ENCODE measurements around the gene PSMB3. TPM values are rescaled to one million over a fixed set of nuclear protein-coding genes. Genes with fewer than 3 reads are reported as not detected.

PSMB3 gene
- total RNA-seq, 6 experiments from 2014 or later = 85.2 to 183 (median 120) TPM

DNA sequence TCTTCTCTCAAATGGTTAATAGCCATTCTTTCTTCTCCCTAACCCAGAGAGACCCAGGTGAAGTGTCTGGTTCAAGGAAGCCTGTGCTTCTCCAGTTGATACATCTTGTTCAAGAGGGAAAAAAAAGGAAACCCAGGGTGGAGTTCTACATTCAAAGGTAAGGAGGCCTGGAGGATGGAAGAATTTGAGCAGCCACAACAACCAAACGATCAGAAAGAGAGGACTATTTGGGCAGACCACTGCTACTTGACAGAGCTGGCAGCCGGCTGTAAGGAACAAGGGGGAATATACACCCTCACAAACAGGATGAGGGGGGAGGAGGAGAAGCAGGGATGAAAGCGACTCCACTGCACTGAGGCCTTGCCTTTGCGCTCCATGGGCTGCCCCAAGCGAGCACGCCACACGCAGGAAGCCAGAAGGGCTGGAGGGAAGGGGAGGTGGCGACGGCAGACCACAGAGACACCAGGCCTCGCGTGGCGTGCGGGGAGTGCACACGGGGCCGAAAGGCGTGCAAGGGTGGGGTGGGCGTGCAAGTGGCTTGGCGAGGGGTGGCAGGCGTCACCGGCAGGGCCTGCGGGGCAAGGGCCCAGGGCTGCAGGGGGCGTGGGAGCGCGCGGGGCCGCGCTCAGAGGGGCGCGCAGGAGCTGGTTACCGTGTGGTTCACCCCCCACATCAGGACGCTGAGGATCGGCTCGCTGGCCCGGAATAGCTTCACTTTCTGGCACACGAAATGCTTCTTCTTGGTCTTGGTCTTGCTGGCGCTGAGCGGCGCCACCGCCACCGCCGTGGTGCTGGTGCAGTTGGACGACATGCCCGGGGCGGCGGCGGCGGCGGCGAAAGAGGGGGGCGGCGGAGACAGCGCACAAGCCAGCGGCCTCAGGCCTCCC lies 46.3 kb downstream of the PSMB3 start:
- WGBS (ENCODE audit: insufficient coverage, low coverage, low lambda C conversion rate, missing lambda C conversion rate) = 0% methylated on average over 19 of the region's 53 CpGs
- peak; percentile 14 to 32 (median 18) for ATAC-seq
- H3K27ac ChIP-seq = peak overlapping the region; percentile 76 to 100 (median 96)
- intact Hi-C loops (cut with DNase I) = no loop called here
- no peaks in the 10 kb centered on the region for H3K27me3 ChIP-seq
- peaks cover 0 to 26% (median 7%) of the 10 kb centered on the region in 4 donors for H3K4me1 ChIP-seq
- peak overlapping the region; percentile 87 to 96 (median 87) for H3K4me3 ChIP-seq
- peak in 2 of 3 donors; percentile 63 to 74 for DNase-seq
- no peak for TF ChIP-seq POLR2A (IDR thresholded peaks at IDR 0.05)
- TF ChIP-seq, protein P1, sequence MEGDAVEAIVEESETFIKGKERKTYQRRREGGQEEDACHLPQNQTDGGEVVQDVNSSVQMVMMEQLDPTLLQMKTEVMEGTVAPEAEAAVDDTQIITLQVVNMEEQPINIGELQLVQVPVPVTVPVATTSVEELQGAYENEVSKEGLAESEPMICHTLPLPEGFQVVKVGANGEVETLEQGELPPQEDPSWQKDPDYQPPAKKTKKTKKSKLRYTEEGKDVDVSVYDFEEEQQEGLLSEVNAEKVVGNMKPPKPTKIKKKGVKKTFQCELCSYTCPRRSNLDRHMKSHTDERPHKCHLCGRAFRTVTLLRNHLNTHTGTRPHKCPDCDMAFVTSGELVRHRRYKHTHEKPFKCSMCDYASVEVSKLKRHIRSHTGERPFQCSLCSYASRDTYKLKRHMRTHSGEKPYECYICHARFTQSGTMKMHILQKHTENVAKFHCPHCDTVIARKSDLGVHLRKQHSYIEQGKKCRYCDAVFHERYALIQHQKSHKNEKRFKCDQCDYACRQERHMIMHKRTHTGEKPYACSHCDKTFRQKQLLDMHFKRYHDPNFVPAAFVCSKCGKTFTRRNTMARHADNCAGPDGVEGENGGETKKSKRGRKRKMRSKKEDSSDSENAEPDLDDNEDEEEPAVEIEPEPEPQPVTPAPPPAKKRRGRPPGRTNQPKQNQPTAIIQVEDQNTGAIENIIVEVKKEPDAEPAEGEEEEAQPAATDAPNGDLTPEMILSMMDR (IDR thresholded peaks at IDR 0.05) = no peak
- H3K9me3 ChIP-seq = no peaks in the 10 kb centered on the region
- H3K36me3 ChIP-seq = peaks cover 3 to 28% (median 11%) of the 10 kb centered on the region in 4 donors

DNA sequence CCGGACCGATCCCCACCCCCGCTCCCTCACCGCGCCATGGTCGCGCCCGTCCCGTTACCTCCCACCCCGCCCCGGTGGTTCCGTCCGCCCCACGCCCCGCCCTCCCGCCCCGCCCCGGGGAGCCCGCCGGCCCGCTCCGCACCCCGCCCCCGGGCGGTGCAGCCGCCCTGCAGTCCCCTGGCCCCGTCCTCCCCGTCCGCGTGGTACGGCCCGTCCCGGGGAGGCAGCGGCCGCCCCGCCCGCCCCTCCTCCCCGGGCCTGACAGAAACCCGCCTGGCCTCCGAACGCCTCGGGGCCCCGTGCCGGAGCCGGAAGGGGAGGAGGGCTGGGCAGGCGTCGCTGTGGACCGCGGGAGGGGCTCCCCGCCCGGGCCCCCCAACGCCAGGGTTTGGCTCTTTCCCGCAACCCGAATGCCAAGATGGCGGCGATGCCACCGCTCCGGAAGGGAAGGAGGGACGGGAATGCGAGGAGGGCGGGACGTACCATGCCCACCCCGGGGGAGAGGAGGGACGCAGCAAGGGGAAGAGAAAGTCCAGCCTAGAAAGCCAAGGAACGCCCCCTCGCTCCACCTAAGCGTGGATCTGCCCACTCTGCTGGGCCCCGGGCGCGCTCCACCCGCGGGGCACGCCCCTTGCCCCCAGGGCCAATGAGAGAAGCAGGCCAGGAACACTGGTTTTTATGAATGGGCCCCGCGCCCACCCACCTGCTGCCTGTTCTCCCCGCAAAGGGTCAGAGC lies 47.1 kb downstream of the PSMB3 start, which contains the start of gene PIP4K2B:
TSS of gene PIP4K2B (minus strand) at position 56 of the 736 bp plus-strand sequence. CDS start 132 bp downstream, outside the sequence.
- Histone ChIP-seq H3K9me3 (no peaks in the 10 kb centered on the region), H3K27me3 (no peaks in the 10 kb centered on the region), H3K4me1 (peaks cover 0 to 26% (median 7%) of the 10 kb centered on the region in 4 donors), H3K36me3 (peaks cover 5 to 36% (median 13%) of the 10 kb centered on the region in 4 donors), H3K27ac (peak within 1 kb of the TSS; percentile 96 to 100 (median 98)), H3K4me3 (peak within 1 kb of the TSS; percentile 87 to 96 (median 87))
- intact Hi-C loops (cut with DNase I) = no loop called here
- WGBS (ENCODE audit: insufficient coverage, low coverage, low lambda C conversion rate, missing lambda C conversion rate) = 0% methylated on average over 4 of the region's 76 CpGs
- peak; percentile 95 to 97 (median 95) for ATAC-seq
- peak; percentile 96 to 99 (median 98) for DNase-seq
- TF ChIP-seq POLR2A (IDR thresholded peaks at IDR 0.05) = peak; percentile 60
- TF ChIP-seq, protein P1 (IDR thresholded peaks at IDR 0.05) = no peak

DNA sequence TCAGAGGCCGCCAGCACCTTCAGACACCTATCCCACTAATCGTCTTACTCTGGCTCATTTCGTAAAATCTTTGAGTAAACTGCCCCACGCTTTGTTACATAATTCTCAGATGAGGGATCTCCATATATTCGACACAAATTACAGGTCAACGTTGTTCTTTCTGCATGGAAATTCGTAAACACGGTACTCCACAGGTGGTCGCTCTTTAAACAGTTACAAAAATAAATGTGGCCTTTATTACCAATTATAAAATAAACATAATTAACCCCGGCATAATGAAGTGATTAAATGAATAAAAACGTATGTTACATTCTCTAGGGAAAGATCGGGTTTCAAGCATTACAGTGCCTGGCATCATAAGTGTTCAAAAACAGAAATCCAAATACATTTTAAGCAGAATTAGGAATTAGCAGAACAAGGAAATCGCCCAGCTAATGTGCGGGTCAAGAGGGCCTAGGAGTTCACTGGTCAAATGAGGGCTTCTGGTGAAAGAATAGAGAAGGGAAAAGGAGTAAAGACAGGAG lies 47.8 kb downstream of the PSMB3 start:
- intact Hi-C loops (cut with DNase I) = no loop called here
- no peaks in the 10 kb centered on the region for H3K9me3 ChIP-seq
- peak overlapping the region; percentile 96 to 100 (median 98) for H3K27ac ChIP-seq
- peak overlapping the region; percentile 85 to 87 (median 87) for H3K4me3 ChIP-seq
- no peak for DNase-seq
- H3K36me3 ChIP-seq = peaks cover 5 to 41% (median 14%) of the 10 kb centered on the region in 4 donors
- no peaks in the 10 kb centered on the region for H3K27me3 ChIP-seq
- 18% methylated on average over 14 of the region's 14 CpGs for WGBS (ENCODE audit: insufficient coverage, low coverage, low lambda C conversion rate, missing lambda C conversion rate)
- no peak for TF ChIP-seq POLR2A (IDR thresholded peaks at IDR 0.05)
- TF ChIP-seq, protein P1 (IDR thresholded peaks at IDR 0.05) = no peak
- H3K4me1 ChIP-seq = peaks cover 0 to 26% (median 7%) of the 10 kb centered on the region in 4 donors
- ATAC-seq = no peak

DNA sequence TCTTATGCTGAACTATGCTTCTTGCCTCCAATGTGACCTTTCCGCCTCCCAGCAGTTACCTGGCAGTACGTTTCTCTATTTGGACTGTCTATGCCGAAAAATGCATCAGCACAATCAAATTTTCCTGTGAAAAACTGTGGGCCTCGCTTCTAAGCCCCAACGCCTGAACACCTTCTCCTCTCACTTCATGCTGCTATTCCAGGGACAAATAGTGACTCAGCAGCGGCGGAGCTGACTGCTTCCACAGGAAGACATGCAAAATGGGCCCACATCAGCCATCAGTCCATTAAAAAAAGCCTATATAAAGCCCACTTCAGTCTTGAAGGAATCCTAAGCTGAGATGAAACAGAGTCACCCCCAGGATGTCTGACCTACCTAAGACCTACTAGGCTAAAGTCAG lies 57.3 kb downstream of the PSMB3 start:
- H3K36me3 ChIP-seq = peaks cover 5 to 91% (median 30%) of the 10 kb centered on the region in 4 donors

More for the DNA sequence above, 57.3 kb downstream of the PSMB3 start:
- 95% methylated on average over 7 of the region's 7 CpGs for WGBS (ENCODE audit: insufficient coverage, low coverage, low lambda C conversion rate, missing lambda C conversion rate)
- H3K4me1 ChIP-seq = no peaks in the 10 kb centered on the region
- intact Hi-C loops (cut with DNase I) = no loop called here
- no peak overlapping the region for H3K4me3 ChIP-seq
- TF ChIP-seq POLR2A (IDR thresholded peaks at IDR 0.05) = no peak
- TF ChIP-seq, protein P1 (IDR thresholded peaks at IDR 0.05) = no peak
- no peaks in the 10 kb centered on the region for H3K9me3 ChIP-seq
- H3K27me3 ChIP-seq = no peaks in the 10 kb centered on the region
- no peak for ATAC-seq
- H3K27ac ChIP-seq = no peak overlapping the region
- DNase-seq = no peak

Measured in right lobe of liver (tissue), 6 donors.